ENCODE data around the gene GSTT4.

GRCh38 chr22:24035296-24035695 is 30.0 kb upstream of the GSTT4 start:
- no peak for TF ChIP-seq CTCF (IDR thresholded peaks at IDR 0.05)
- TF ChIP-seq POLR2A (IDR thresholded peaks at IDR 0.05): no peak
- TF ChIP-seq POLR2AphosphoS5 (IDR thresholded peaks at IDR 0.05): no peak
- TF ChIP-seq EP300 (IDR thresholded peaks at IDR 0.05): no peak

Measured in stomach (tissue), 4 donors.